GM21825 (cell line): Measurements from ENCODE around the gene CFAP57.

Experiments used
- ATAC-seq: cut with Tn5 transposase; IDR thresholded peaks from one replicate; pipeline ENCODE4 v1.9.1; 2021; ENCODE audit warnings: mild to moderate bottlenecking, moderate library complexity; ENCODE audit not compliant: unreplicated experiment

CFAP57 gene

GRCh38 chr1:43293896-43294760 lies 122.0 kb downstream of the CFAP57 start:
- no peak for ATAC-seq

- ATAC-seq, result no peak
These were observed 122.6 kb downstream of the CFAP57 start for GRCh38 chr1:43294761-43295160.

- ATAC-seq, result no peak
These were observed 124.1 kb downstream of the CFAP57 start for GRCh38 chr1:43296207-43296606.

GRCh38 chr1:43298055-43298454 lies 125.9 kb downstream of the CFAP57 start:
- ATAC-seq, result no peak

DNA sequence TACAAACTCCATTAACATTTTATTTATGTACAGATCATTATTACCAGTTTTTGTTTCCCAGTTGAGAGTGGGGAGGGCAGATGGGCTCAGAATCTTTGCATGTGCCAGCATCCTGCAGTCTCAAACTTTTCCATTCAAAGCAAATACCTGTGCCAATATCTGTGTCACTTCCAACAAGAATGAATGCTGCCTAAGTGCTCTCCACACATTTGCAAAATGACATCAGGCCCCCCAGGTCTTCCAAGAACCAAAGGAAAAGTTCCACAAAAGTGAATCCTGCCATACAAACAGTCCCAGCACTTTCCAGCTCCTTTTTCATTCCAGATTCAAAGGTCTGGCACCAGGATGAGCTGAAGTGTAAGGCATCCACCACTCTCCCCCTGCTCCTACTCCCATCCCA lies 127.0 kb downstream of the CFAP57 start:
- ATAC-seq, result no peak

- no peak for ATAC-seq
These were observed 128.4 kb downstream of the CFAP57 start, which contains the start of gene TIE1 for GRCh38 chr1:43300378-43301094. Gene TIE1 (plus strand): TSS chr1:43300982. CDS start chr1:43301072, 90 bp downstream.

- ATAC-seq, result no peak
These were observed 130.1 kb downstream of the CFAP57 start for GRCh38 chr1:43302201-43302600.

DNA sequence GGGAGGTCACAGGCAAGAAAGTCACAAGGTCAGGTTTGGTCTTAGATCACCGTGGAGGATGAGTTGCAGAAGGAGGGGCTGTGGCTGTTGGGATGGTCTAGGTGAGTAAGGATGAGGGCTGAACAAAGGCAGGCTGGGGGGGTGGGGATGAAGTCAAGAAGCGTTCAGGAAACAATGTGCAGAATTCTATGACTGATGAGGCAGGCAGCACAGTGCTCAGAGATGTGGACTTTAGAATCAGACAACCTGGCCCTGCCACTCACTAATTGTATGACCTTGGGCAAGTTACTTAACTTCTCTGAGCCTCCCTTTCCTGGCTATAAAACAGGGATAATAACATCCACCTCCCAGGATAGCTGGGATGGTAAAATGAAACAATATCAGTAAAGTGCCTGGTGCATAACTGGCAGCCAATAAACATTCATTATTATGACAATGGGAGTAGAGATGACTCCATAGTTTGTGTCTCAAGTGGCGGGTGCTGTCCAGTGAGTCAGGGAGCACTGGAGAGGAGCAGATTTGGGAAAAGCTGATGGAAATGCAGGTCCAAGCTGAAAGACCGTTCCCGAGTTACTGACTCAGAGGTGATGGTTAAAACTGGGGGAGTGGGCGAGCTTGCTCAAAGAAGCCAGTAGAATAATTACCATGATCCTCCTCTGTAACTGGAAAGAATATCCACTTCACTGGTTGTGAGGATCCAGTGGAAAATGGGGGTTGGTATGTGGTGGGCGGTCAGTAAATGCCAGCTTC lies 130.8 kb downstream of the CFAP57 start:
- ATAC-seq, result no peak

DNA sequence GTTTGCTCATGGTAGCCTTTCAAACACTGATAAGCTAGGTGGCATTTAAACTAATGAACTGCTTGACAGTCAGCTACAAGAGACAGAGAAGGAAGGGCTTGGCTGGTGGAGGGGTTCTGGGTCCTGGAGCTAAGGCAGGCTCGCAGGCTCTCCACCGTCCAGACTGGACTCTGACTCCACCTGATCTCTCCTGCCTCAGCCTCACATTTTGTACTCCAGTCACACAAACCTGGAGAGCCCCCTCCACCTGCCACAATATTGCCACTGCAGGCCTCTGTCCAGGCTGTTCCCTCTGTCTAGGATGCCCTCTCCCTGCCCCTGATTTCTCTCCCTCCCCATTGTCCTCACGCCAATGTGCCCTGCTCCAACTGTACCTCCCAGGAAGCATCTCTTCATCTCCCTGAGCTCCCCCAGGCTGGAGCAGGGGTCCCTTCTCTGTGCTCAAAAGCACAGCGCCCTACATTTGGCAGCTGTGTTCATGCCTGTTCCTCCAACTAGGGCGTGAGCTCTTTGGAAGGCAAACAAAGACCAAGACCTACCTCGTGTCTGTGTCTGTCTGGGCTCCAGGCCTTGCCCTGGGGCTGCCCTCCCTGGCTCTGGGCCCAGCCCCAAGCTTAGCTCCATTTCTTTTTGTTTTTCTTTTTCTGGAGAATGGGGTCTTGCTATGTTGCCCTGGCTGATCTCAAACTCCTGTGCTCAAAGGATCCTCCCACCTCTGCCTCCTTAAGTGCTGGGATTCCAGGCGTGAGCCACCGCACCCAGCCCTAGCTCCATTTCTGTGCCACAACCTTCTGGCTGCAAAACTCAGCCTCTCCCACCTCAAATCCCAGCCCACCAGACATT lies 131.6 kb downstream of the CFAP57 start:
- no peak for ATAC-seq
